ENCODE measurements around the gene FAM174B. TPM values are rescaled to one million over a fixed set of nuclear protein-coding genes. Genes with fewer than 3 reads are reported as not detected.

The FAM174B gene
- total RNA-seq, 1 donor from 2014 or later, result 18.9 TPM

GRCh38 chr15:92586966-92587365 lies 68.6 kb downstream of the FAM174B start:
- Histone ChIP-seq H3K4me3 (ENCODE audit: low read depth, low read length) (no peak overlapping the region), H3K27me3 (ENCODE audit: control insufficient read depth, insufficient read depth, low read length) (no peaks in the 10 kb centered on the region), H3K36me3 (ENCODE audit: control insufficient read depth, insufficient read depth, low read length) (no peaks in the 10 kb centered on the region)
- DNase-seq (ENCODE audit: low read depth), result no peak
- no peak for TF ChIP-seq CTCF (IDR thresholded peaks at IDR 0.05; ENCODE audit: insufficient read depth, low read length, poor library complexity, severe bottlenecking)

GRCh38 chr15:92586383-92586942 lies 69.1 kb downstream of the FAM174B start:
- DNase-seq (ENCODE audit: low read depth), result no peak
- Histone ChIP-seq H3K27me3 (ENCODE audit: control insufficient read depth, insufficient read depth, low read length) (no peaks in the 10 kb centered on the region), H3K4me3 (ENCODE audit: low read depth, low read length) (no peak overlapping the region), H3K36me3 (ENCODE audit: control insufficient read depth, insufficient read depth, low read length) (no peaks in the 10 kb centered on the region)
- no peak for TF ChIP-seq CTCF (IDR thresholded peaks at IDR 0.05; ENCODE audit: insufficient read depth, low read length, poor library complexity, severe bottlenecking)

- no peak for TF ChIP-seq CTCF (IDR thresholded peaks at IDR 0.05; ENCODE audit: insufficient read depth, low read length, poor library complexity, severe bottlenecking)
- Histone ChIP-seq H3K36me3 (ENCODE audit: control insufficient read depth, insufficient read depth, low read length) (no peaks in the 10 kb centered on the region), H3K27me3 (ENCODE audit: control insufficient read depth, insufficient read depth, low read length) (no peaks in the 10 kb centered on the region), H3K4me3 (ENCODE audit: low read depth, low read length) (no peak overlapping the region)
- no peak for DNase-seq (ENCODE audit: low read depth)
Observed at GRCh38 chr15:92584105-92584504, 71.5 kb downstream of the FAM174B start.

DNA sequence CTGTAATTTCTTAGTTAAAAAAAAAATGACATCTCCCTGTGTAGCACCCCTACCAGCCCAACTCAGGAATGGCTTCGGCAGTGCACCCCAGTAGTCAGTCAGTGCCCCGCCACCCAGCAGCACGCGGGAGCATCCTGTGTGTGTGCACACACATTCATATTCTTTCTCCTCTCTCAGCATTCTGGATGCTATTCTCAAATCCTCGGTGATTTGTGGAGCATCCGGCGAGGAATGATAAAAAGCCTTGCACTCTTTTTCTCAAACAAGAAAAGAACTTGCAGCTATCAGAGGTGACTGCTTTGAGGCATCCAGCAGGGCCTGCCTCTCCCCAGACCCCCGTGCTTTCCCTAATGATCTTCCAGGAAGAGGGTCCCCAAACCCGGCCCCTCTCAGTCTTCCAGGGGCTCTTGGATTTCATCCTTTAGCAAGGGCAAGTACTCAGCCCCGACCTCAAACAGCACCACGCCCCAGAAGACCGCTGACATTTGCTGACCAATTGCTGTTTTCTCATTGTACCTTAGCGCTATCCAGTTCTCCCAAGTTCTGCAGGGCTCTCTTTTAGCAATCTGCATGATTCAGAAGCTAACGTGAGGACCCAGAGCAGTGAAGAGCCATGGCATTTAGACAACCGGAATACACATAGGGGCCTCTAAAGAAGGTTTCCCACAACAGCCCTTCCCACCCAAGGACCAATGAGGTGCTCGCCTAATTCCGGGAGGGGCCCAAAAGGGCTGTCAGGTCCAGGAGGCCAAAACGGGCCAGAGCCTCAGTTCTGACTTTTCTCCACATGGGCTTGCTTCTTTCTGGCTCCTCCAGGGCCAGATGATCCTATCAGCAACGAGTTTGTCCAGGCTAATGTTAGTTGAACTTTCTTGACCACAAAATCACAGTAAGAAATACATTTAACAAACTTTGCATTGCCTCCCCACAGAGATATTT lies 72.2 kb downstream of the FAM174B start:
- Histone ChIP-seq H3K4me3 (ENCODE audit: low read depth, low read length) (no peak overlapping the region), H3K27me3 (ENCODE audit: control insufficient read depth, insufficient read depth, low read length) (no peaks in the 10 kb centered on the region), H3K36me3 (ENCODE audit: control insufficient read depth, insufficient read depth, low read length) (no peaks in the 10 kb centered on the region)
- no peak for TF ChIP-seq CTCF (IDR thresholded peaks at IDR 0.05; ENCODE audit: insufficient read depth, low read length, poor library complexity, severe bottlenecking)
- DNase-seq (ENCODE audit: low read depth), result no peak

GRCh38 chr15:92582206-92582605 lies 73.4 kb downstream of the FAM174B start:
- H3K36me3 ChIP-seq (ENCODE audit: control insufficient read depth, insufficient read depth, low read length), result no peaks in the 10 kb centered on the region
- TF ChIP-seq CTCF (IDR thresholded peaks at IDR 0.05; ENCODE audit: insufficient read depth, low read length, poor library complexity, severe bottlenecking), result no peak
- DNase-seq (ENCODE audit: low read depth), result no peak
- H3K4me3 ChIP-seq (ENCODE audit: low read depth, low read length), result no peak overlapping the region
- no peaks in the 10 kb centered on the region for H3K27me3 ChIP-seq (ENCODE audit: control insufficient read depth, insufficient read depth, low read length)
